Right atrium auricular region (tissue), 2 donors: ENCODE results near the gene PEX5. TPM values are rescaled to one million over a fixed set of nuclear protein-coding genes. Genes with fewer than 3 reads are reported as not detected.
"Not testable (repeated sequence)": the region's sequence is repeated elsewhere in the genome, so short reads cannot be mapped to it uniquely, and the experiment has no call there.

Experiments
- DNase-seq: peaks from one replicate; pipeline ENCODE4 v3.0.0-alpha.2; 2019; ENCODE audit warnings: low spot score
- H3K27ac ChIP-seq, 2 donors: fragments of 200-600 bp; sonication (generic); 1 replicate in 1 of 2; 2 replicates in 1 of 2; pipeline ENCODE4 v1.5.1; 2016 to 2019
- H3K27me3 ChIP-seq, 2 donors: fragments of 200-600 bp; sonication (generic); one replicate each; pipeline versions ENCODE4 v1.5.1 to v1.6.0; 2017 to 2019
- H3K36me3 ChIP-seq: fragments of 200-600 bp; sonication (generic); one replicate; pipeline ENCODE4 v1.5.1; 2016
- H3K4me1 ChIP-seq, 2 donors: fragments of 200-600 bp; sonication (generic); one replicate each; pipeline versions ENCODE4 v1.5.1 to v1.6.0; 2017 to 2019
- H3K4me3 ChIP-seq, 2 donors: fragments of 200-600 bp; sonication (generic); 1 replicate in 1 of 2; 2 replicates in 1 of 2; pipeline ENCODE4 v1.5.1; 2017 to 2019; ENCODE audit warnings: mild to moderate bottlenecking in 1 of 2, moderate library complexity in 1 of 2
- H3K9me3 ChIP-seq, 2 donors: fragments of 200-600 bp; sonication (generic); one replicate each; pipeline ENCODE4 v1.5.1; 2019
- CTCF ChIP-seq, 2 donors: fragments of 200-600 bp; sonication (generic); IDR thresholded peaks; one replicate each; pipeline ENCODE4 v1.5.1; 2019; ENCODE audit warnings: antibody characterized with exemption in 2 of 2
- total RNA-seq, 2 donors: library from RNA; depleted of rRNA; stranded (reverse); fragments of >200 nt; gene quantifications; one replicate each; pipeline ENCODE4 v1.1.0, GENCODE V29; 2016

The PEX5 gene
- total RNA-seq, 2 donors from 2014 or later, result 11.6 to 25.0 TPM

DNA sequence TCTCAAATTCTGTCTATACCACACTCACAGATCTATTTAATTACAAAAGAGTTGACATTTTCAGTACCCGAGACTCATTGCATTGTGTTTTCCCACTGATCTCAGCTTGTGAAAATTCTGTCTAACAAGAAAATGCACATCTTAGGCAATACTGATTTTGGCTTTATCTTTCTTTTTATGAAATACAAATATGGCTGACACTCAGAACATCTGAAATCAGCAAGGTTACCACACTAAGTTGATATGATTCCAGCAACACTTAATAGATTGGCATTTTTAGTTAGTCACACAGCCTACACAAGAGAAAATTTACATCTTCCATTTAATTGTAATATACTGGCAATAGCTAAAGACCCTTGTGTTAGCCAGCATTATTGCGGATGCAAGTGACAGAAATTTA lies 40.3 kb downstream of the PEX5 start:
- no peaks in the 10 kb centered on the region for H3K36me3 ChIP-seq
- no peak for DNase-seq
- no peak overlapping the region for H3K27ac ChIP-seq
- H3K4me1 ChIP-seq, result no peaks in the 10 kb centered on the region
- no peak overlapping the region for H3K4me3 ChIP-seq
- H3K9me3 ChIP-seq, result no peaks in the 10 kb centered on the region
- TF ChIP-seq CTCF (IDR thresholded peaks at IDR 0.05), result no peak
- no peaks in the 10 kb centered on the region for H3K27me3 ChIP-seq

- no peak for TF ChIP-seq CTCF (IDR thresholded peaks at IDR 0.05)
- Histone ChIP-seq H3K9me3 (peaks cover 0 to 14% of the 10 kb centered on the region in 2 donors), H3K4me3 (no peak overlapping the region), H3K27me3 (no peaks in the 10 kb centered on the region), H3K36me3 (no peaks in the 10 kb centered on the region), H3K27ac (no peak overlapping the region), H3K4me1 (no peaks in the 10 kb centered on the region)
- no peak for DNase-seq
Observed at GRCh38 chr12:7241404-7242005, 52.0 kb downstream of the PEX5 start.

- H3K27me3 ChIP-seq, result no peaks in the 10 kb centered on the region
- H3K9me3 ChIP-seq, result peaks cover 0 to 14% of the 10 kb centered on the region in 2 donors
- H3K4me1 ChIP-seq, result no peaks in the 10 kb centered on the region
- H3K27ac ChIP-seq, result no peak overlapping the region
- H3K4me3 ChIP-seq, result no peak overlapping the region
- no peak for DNase-seq
- no peaks in the 10 kb centered on the region for H3K36me3 ChIP-seq
- no peak for TF ChIP-seq CTCF (IDR thresholded peaks at IDR 0.05)
Observed at GRCh38 chr12:7242176-7243101, 53.0 kb downstream of the PEX5 start.

GRCh38 chr12:7251328-7251996 lies 62.0 kb downstream of the PEX5 start:
- H3K36me3 ChIP-seq, H3K9me3 ChIP-seq, H3K4me1 ChIP-seq, H3K27me3 ChIP-seq, H3K27ac ChIP-seq, DNase-seq, H3K4me3 ChIP-seq: not testable (repeated sequence)

DNA sequence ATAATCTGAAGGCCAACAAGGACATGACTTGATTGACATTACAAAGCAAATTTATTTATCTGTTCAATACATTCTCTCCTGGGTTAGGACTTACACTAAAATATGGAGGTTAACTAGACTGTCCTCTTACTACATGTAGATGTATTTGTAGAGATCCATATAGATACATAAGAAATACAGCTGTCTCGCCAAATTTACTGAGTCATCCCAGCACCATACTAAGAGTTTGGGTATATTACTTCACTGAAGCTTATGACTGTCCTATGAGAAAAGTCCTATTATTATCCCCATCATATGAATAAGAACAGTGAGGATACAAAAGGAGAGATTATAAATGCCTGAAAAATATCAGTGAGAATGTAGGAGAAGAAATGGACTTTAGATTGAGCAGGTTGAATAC lies 69.6 kb downstream of the PEX5 start:
- Histone ChIP-seq H3K9me3 (no peaks in the 10 kb centered on the region), H3K4me1 (no peaks in the 10 kb centered on the region), H3K27me3 (no peaks in the 10 kb centered on the region), H3K4me3 (no peak overlapping the region), H3K36me3 (no peaks in the 10 kb centered on the region), H3K27ac (no peak overlapping the region)
- DNase-seq, result no peak
- no peak for TF ChIP-seq CTCF (IDR thresholded peaks at IDR 0.05)

Other genes starting within 250 kb of the PEX5 start
- not detected for gene RNU7-1, start 245.9 kb upstream of the PEX5 start, total RNA-seq
- 100 to 1,000 TPM; 398 to 533 TPM for gene C12orf57, start 245.7 kb upstream of the PEX5 start, total RNA-seq
- gene PTPN6, start 238.3 kb upstream of the PEX5 start, total RNA-seq, result 1 to 10 TPM; 3.7 to 7.5 TPM
- gene PHB2, start 219.0 kb upstream of the PEX5 start, total RNA-seq, result 100 to 1,000 TPM; 160 to 183 TPM
- 10 to 100 TPM; 16.5 to 28.4 TPM for gene EMG1, start 218.8 kb upstream of the PEX5 start, total RNA-seq
- 10 to 100 TPM; 20.0 to 33.3 TPM for gene LPCAT3, start 171.2 kb upstream of the PEX5 start, total RNA-seq
- 100 to 1,000 TPM; 114 to 232 TPM for gene C1S, start 129.0 kb upstream of the PEX5 start, total RNA-seq
- gene C1R, start 97.2 kb upstream of the PEX5 start, total RNA-seq, result 100 to 1,000 TPM; 191 to 467 TPM
- gene C1RL, start 80.5 kb upstream of the PEX5 start, total RNA-seq, result 10 to 100 TPM; 18.7 to 34.7 TPM
- not detected for gene RBP5, start 60.8 kb upstream of the PEX5 start, total RNA-seq
- gene CLSTN3, start 59.3 kb upstream of the PEX5 start, total RNA-seq, result 1 to 10 TPM; 6.1 to 8.3 TPM
- not detected for gene ACSM4, start 114.4 kb downstream of the PEX5 start, total RNA-seq